Nephron (organoid): ENCODE results near the gene ASB16.

Experiments
- H3K27ac Mint-ChIP-seq, 3 experiments: 2 replicates each; pipeline ENCODE4 v1.8.0; 2020; ENCODE audit warnings: mixed read lengths in 3 of 3, mild to moderate bottlenecking in 2 of 3, moderate library complexity in 1 of 3
- H3K27me3 Mint-ChIP-seq: 2 replicates; pipeline ENCODE4 v1.8.0; 2021; ENCODE audit warnings: low read depth, mild to moderate bottlenecking, moderate library complexity, mixed read lengths
- H3K36me3 Mint-ChIP-seq: 2 replicates; pipeline ENCODE4 v1.8.0; 2020; ENCODE audit warnings: low read depth, mixed read lengths
- H3K4me1 Mint-ChIP-seq: 2 replicates; pipeline ENCODE4 v1.8.0; 2020; ENCODE audit warnings: mixed read lengths
- H3K4me3 Mint-ChIP-seq, 3 experiments: 2 replicates each; pipeline ENCODE4 v1.8.0; 2020; ENCODE audit warnings: mild to moderate bottlenecking in 3 of 3, mixed read lengths in 3 of 3, moderate library complexity in 2 of 3
- H3K9me3 Mint-ChIP-seq: 2 replicates; pipeline ENCODE4 v1.8.0; 2020; ENCODE audit warnings: mixed read lengths
- TF ChIP-seq, protein P1 (sequence below), 3 experiments: fragments of 200-600 bp; sonication (generic); IDR thresholded peaks; one replicate each; pipeline ENCODE4 v1.5.0; 2021; ENCODE audit warnings: antibody characterized with exemption in 3 of 3; ENCODE audit not compliant: unreplicated experiment in 3 of 3

Gene ASB16

DNA sequence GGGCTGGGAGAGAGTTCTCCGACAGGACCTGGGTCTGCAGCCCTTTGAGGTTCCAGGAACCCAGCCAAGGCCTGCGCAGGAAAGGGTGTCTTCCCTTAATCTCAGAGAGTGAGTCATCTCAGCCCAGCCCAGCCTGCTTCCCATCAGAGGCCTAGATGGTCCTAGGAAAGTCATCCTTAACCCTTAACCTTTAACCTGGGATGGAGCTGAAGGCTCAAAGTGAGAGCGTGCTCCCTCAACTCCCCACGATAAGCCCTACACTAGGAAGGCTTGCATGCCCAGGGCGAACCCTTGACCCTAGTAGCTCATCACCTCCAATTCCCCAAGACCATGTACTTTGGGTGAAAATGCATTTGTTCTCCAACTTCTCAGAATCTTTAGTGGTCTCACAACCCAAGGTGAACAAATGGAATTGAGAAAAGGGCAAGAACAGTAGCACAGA, 34.0 kb downstream of the ASB16 start:
- H3K36me3 Mint-ChIP-seq: peaks cover 22% of the 10 kb centered on the region
- H3K27ac Mint-ChIP-seq: no peak overlapping the region
- no peaks in the 10 kb centered on the region for H3K27me3 Mint-ChIP-seq
- peaks cover 27% of the 10 kb centered on the region for H3K4me1 Mint-ChIP-seq
- no peaks in the 10 kb centered on the region for H3K9me3 Mint-ChIP-seq
- TF ChIP-seq, protein P1, sequence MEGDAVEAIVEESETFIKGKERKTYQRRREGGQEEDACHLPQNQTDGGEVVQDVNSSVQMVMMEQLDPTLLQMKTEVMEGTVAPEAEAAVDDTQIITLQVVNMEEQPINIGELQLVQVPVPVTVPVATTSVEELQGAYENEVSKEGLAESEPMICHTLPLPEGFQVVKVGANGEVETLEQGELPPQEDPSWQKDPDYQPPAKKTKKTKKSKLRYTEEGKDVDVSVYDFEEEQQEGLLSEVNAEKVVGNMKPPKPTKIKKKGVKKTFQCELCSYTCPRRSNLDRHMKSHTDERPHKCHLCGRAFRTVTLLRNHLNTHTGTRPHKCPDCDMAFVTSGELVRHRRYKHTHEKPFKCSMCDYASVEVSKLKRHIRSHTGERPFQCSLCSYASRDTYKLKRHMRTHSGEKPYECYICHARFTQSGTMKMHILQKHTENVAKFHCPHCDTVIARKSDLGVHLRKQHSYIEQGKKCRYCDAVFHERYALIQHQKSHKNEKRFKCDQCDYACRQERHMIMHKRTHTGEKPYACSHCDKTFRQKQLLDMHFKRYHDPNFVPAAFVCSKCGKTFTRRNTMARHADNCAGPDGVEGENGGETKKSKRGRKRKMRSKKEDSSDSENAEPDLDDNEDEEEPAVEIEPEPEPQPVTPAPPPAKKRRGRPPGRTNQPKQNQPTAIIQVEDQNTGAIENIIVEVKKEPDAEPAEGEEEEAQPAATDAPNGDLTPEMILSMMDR (IDR thresholded peaks at IDR 0.05; ENCODE audit: unreplicated experiment in 3 of 3): no peak
- no peak overlapping the region for H3K4me3 Mint-ChIP-seq

DNA sequence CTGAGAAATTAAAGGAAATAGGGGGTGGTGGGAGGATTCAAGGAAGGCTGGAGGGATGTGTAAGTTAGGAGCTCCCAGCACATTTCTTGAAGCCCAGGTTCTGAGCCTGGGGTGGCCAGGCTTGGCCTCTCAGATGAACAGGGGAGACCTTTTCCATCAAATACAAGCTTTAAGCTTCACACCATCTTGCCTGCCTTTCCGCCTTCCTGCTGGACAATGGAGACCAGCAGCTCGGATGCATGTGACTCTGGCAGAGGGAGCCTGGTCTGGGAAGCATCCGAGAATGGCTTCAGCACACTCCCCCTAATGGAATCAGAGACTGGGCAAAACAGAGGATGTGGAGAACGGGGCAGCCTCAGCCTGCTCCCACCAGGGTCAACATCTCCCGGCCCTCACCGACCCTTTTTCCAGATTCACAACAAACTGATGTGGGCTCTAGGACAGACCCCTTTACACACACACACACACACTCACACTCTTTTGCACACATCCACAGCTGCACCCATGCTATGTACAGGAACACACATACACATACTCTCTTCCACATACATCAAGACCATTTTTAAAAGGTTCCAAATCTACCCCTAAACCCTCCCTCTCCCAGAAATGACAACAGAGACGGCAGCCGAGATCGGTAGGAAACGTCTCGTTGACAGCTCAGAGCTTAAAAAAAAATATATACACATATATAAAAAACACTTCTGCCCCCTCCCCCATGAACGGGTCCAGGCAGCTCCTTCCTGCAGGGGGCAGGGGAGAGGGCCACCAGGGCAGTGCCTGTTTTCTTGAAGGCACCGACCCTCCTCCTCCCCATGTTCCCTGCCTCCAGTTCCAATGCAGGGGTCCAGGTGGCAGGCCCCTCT, 35.7 kb downstream of the ASB16 start:
- no peaks in the 10 kb centered on the region for H3K27me3 Mint-ChIP-seq
- H3K4me3 Mint-ChIP-seq: no peak overlapping the region
- peak overlapping the region; percentile 16 to 57 (median 23) for H3K27ac Mint-ChIP-seq
- peaks cover 31% of the 10 kb centered on the region for H3K36me3 Mint-ChIP-seq
- peaks cover 19% of the 10 kb centered on the region for H3K4me1 Mint-ChIP-seq
- H3K9me3 Mint-ChIP-seq: no peaks in the 10 kb centered on the region
- TF ChIP-seq, protein P1 (IDR thresholded peaks at IDR 0.05; ENCODE audit: unreplicated experiment in 3 of 3): no peak

DNA sequence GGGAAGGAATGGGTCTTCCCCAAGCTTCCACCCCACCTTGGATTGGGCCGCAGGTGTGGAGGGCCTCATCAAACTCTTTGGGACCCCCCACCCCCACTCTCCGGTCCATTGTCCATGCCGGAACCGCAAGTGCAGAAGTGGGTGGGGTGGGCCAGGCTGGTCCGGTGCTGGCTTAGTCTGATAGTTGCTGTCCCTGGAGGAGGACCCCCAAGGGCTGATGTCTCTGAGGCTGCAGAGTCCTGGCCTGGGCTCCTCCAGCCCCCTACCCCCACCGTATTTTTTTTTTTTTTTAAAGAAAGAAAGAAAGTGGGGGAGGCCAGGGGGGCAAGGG, 36.3 kb downstream of the ASB16 start:
- H3K36me3 Mint-ChIP-seq: peaks cover 31% of the 10 kb centered on the region
- peaks cover 17% of the 10 kb centered on the region for H3K4me1 Mint-ChIP-seq
- H3K27me3 Mint-ChIP-seq: no peaks in the 10 kb centered on the region
- H3K27ac Mint-ChIP-seq: no peak overlapping the region
- H3K4me3 Mint-ChIP-seq: no peak overlapping the region
- H3K9me3 Mint-ChIP-seq: no peaks in the 10 kb centered on the region
- TF ChIP-seq, protein P1 (IDR thresholded peaks at IDR 0.05; ENCODE audit: unreplicated experiment in 3 of 3): no peak

DNA sequence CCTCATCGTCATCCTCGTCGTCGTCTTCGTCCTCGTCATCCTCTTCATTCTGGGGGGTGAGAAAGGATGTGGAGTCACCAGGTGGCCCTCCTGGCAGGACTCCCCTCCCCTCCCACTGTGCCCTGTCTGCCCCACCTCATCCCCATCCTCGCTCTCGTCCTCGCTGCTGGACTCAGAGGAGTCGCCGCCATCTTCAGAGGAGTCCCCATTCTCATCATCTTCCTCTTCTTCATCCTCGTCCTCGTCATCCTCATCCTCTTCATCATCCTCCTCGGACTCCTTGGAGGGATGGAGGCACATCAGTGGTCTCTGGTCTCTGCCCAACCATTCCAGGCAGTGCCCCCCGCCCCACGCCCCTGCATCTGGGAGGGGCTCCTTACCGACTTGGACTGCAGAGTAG, 36.8 kb downstream of the ASB16 start:
- Mint-ChIP-seq H3K4me1 (peaks cover 17% of the 10 kb centered on the region), H3K27me3 (no peaks in the 10 kb centered on the region), H3K4me3 (no peak overlapping the region), H3K36me3 (peaks cover 31% of the 10 kb centered on the region), H3K27ac (peak overlapping the region in 1 of 3 experiments; percentile 52), H3K9me3 (no peaks in the 10 kb centered on the region)
- TF ChIP-seq, protein P1 (IDR thresholded peaks at IDR 0.05; ENCODE audit: unreplicated experiment in 3 of 3): no peak

DNA sequence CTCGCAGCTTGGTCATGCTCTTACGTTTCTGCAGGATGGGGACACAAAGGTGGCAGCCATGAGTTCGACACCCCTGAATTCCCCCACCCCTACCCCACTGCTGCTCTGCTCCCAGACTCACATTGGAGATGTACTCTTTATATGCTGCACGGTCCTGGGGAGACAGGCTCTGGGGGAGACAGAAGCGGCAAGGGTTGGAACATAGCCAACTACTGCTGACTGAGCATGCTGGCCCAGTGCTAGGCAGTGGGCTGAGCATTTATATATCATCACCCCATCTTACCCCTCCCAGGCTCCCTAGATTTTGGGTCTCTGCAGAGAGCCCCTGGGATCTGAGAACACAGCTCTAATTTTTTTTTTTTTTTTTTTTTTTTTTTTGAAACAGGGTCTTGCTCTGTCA, 37.2 kb downstream of the ASB16 start:
- peaks cover 16% of the 10 kb centered on the region for H3K4me1 Mint-ChIP-seq
- no peaks in the 10 kb centered on the region for H3K27me3 Mint-ChIP-seq
- no peak overlapping the region for H3K27ac Mint-ChIP-seq
- peaks cover 32% of the 10 kb centered on the region for H3K36me3 Mint-ChIP-seq
- no peaks in the 10 kb centered on the region for H3K9me3 Mint-ChIP-seq
- TF ChIP-seq, protein P1 (IDR thresholded peaks at IDR 0.05; ENCODE audit: unreplicated experiment in 3 of 3): no peak
- H3K4me3 Mint-ChIP-seq: no peak overlapping the region
